Osteocyte (in vitro differentiated cells): ENCODE data around the gene NIN. TPM values are rescaled to one million over a fixed set of nuclear protein-coding genes. Genes with fewer than 3 reads are reported as not detected.
A peak's percentile ranks its signal among the peaks of the same experiment; 100 is the strongest.

ENCODE experiments used
- DNase-seq: peaks from one replicate; pipeline ENCODE4 v3.0.0; 2021; ENCODE audit warnings: mixed read lengths; ENCODE audit not compliant: unreplicated experiment; ENCODE audit errors: extremely low spot score
- H3K27ac Mint-ChIP-seq: one replicate; pipeline ENCODE4 v1.8.0; 2021; ENCODE audit warnings: mild to moderate bottlenecking, mixed read lengths; ENCODE audit not compliant: unreplicated experiment
- H3K27me3 Mint-ChIP-seq: one replicate; pipeline ENCODE4 v1.8.0; 2021; ENCODE audit warnings: mixed read lengths; ENCODE audit not compliant: unreplicated experiment
- H3K36me3 Mint-ChIP-seq: one replicate; pipeline ENCODE4 v1.8.0; 2021; ENCODE audit warnings: mixed read lengths; ENCODE audit not compliant: unreplicated experiment
- H3K4me1 Mint-ChIP-seq: one replicate; pipeline ENCODE4 v1.8.0; 2021; ENCODE audit warnings: mixed read lengths; ENCODE audit not compliant: unreplicated experiment
- H3K4me3 Mint-ChIP-seq: one replicate; pipeline ENCODE4 v1.8.0; 2021; ENCODE audit warnings: mild to moderate bottlenecking, moderate library complexity, mixed read lengths; ENCODE audit not compliant: unreplicated experiment
- H3K9me3 Mint-ChIP-seq: one replicate; pipeline ENCODE4 v1.8.0; 2021; ENCODE audit warnings: mixed read lengths; ENCODE audit not compliant: unreplicated experiment
- CTCF ChIP-seq: fragments of 200-600 bp; sonication (generic); IDR thresholded peaks from 2 replicates; pipeline ENCODE4 v1.5.0; 2021; ENCODE audit warnings: antibody characterized with exemption, mild to moderate bottlenecking, moderate library complexity
- total RNA-seq: library from RNA; stranded (reverse); gene quantifications from 2 replicates; pipeline ENCODE4 v1.2.1, GENCODE V29; 2021

Gene NIN
- total RNA-seq, 1 donor from 2014 or later, result 50.2 TPM

DNA sequence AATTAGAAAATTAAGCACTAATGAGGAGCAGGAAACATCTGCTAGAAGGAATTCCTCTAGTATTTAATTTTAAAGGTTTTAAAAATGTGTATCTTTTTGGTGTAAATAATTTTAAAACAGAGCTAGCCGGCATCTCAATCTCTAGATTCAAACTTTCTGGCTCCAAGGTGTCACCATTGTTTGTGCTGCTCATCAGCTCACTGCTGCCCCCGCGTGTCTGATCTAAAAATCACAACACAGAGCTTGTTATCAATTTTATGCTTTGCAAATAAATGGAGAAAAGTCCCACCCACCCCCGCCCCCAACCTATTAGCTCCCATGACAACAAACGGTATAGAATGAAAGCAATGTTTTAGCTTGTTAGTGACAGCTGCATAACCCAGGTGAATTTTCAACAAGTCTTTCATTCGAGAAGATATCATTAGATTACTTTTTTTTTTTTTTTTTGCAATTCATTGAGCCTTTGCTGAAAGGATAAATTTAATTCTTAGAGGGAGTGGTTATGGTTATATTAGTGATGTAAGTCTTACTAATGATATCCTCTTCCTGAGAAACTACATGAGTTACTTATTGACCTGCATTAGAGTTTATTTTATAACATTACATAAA lies 29.6 kb upstream of the NIN start:
- H3K27ac Mint-ChIP-seq, result peak overlapping the region; percentile 95
- H3K4me1 Mint-ChIP-seq, result peaks cover 19% of the 10 kb centered on the region

DNA sequence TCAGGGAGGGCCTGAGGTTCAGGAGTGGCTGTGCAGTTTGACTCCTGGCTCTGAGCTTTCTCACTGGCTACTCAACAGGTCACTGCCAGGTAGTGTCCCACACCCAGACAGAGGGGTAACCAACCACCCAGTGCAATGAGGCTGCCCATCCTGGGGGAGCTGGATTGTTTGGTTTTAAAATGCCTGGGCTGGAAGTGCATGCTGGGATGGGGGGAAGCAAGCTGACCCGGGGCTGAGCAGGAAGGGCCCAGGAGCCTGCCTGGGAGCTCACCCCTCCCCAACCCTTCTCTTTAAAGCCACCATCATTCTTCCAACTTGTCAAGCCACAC lies 28.3 kb upstream of the NIN start:
- peaks cover 20% of the 10 kb centered on the region for H3K4me1 Mint-ChIP-seq
- no peaks in the 10 kb centered on the region for H3K36me3 Mint-ChIP-seq
- H3K4me3 Mint-ChIP-seq, result peak overlapping the region; percentile 78
- no peak for DNase-seq
- no peaks in the 10 kb centered on the region for H3K27me3 Mint-ChIP-seq
- no peak for TF ChIP-seq CTCF
- H3K27ac Mint-ChIP-seq, result peak overlapping the region; percentile 95
- H3K9me3 Mint-ChIP-seq, result no peaks in the 10 kb centered on the region

More for the DNA sequence above, 29.6 kb upstream of the NIN start:
- H3K36me3 Mint-ChIP-seq, result no peaks in the 10 kb centered on the region
- peak; percentile 93 for DNase-seq
- TF ChIP-seq CTCF, result peak; percentile 85
- H3K9me3 Mint-ChIP-seq, result no peaks in the 10 kb centered on the region
- peak overlapping the region; percentile 78 for H3K4me3 Mint-ChIP-seq
- H3K27me3 Mint-ChIP-seq, result no peaks in the 10 kb centered on the region

DNA sequence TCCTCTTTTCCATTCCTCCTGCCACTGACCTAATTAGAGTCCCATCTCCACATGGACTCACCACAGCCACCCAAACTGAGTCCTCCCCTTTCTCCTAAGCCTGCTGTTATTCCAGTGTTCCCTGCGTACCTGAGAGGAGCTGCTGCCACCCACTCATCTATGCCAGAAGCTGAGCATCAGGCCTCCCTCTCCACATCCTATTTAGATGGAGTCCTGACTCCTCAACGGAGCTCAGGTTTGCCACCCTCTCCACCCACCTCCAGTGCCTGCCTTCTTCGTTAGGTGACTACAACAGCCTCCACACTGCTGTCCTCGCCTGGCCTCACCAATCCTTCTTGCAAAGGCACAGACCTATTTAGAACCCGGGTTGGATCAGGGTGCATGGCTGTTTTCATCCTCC lies 25.7 kb upstream of the NIN start:
- Mint-ChIP-seq H3K27ac (no peak overlapping the region), H3K4me1 (peaks cover 18% of the 10 kb centered on the region), H3K9me3 (no peaks in the 10 kb centered on the region), H3K36me3 (no peaks in the 10 kb centered on the region), H3K27me3 (no peaks in the 10 kb centered on the region), H3K4me3 (no peak overlapping the region)
- no peak for TF ChIP-seq CTCF
- DNase-seq, result no peak

DNA sequence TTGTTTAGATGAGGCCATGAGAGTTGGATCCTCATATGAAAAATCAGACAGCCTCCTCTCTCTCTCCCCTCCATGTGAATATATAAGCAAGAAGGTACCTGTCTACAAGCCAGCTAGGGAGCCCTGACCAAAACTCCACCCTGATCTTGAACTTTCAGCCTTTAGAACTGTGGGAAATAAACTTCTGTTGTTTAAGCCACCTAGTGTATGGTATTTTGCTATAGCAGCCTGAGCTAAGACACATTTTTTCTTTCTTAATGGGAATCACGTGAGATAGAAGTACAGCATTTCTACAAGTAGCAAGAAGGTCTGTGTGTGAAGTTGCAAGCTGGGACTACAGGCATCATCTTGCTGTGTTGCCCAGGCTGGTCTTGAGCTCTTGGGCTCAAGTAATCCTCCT lies 24.6 kb upstream of the NIN start:
- Mint-ChIP-seq H3K36me3 (no peaks in the 10 kb centered on the region), H3K4me1 (peaks cover 18% of the 10 kb centered on the region), H3K27me3 (no peaks in the 10 kb centered on the region), H3K9me3 (no peaks in the 10 kb centered on the region), H3K4me3 (no peak overlapping the region), H3K27ac (no peak overlapping the region)
- peak; percentile 31 for TF ChIP-seq CTCF
- no peak for DNase-seq

DNA sequence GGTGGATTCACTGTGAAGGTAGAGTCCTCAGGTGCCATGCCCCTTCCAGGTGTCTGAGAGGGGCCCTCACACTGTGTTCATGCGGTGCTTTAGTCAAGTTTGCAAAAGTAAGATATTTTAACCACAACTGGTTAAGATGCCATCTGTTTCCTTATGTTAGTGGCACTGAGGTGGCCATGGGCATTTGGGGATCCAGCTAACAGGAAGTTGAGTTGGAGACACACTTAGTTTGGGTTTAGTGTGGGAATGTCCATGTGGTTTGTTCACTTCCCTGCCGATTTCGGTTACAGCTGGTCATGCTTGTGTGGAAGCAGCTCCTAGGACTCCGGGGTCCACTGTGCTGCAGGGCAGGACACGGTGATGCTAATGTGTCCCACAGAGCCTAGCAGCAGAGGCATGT lies 23.6 kb upstream of the NIN start:
- no peak for TF ChIP-seq CTCF
- Mint-ChIP-seq H3K4me3 (no peak overlapping the region), H3K9me3 (no peaks in the 10 kb centered on the region), H3K4me1 (peaks cover 9% of the 10 kb centered on the region), H3K36me3 (no peaks in the 10 kb centered on the region), H3K27me3 (no peaks in the 10 kb centered on the region), H3K27ac (no peak overlapping the region)
- no peak for DNase-seq
